Bronchial smooth muscle cell (primary cell): ENCODE data around the gene EIF2S2. TPM values are rescaled to one million over a fixed set of nuclear protein-coding genes. Genes with fewer than 3 reads are reported as not detected.

ENCODE experiments used
- total RNA-seq: library from RNA; depleted of rRNA; stranded (reverse); fragments of >200 nt; gene quantifications from 2 replicates; pipeline ENCODE4 v1.2.1, GENCODE V29; 2014

The EIF2S2 gene, protein sequence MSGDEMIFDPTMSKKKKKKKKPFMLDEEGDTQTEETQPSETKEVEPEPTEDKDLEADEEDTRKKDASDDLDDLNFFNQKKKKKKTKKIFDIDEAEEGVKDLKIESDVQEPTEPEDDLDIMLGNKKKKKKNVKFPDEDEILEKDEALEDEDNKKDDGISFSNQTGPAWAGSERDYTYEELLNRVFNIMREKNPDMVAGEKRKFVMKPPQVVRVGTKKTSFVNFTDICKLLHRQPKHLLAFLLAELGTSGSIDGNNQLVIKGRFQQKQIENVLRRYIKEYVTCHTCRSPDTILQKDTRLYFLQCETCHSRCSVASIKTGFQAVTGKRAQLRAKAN
- 74.8 and 76.6 TPM in 2 replicates for total RNA-seq

DNA sequence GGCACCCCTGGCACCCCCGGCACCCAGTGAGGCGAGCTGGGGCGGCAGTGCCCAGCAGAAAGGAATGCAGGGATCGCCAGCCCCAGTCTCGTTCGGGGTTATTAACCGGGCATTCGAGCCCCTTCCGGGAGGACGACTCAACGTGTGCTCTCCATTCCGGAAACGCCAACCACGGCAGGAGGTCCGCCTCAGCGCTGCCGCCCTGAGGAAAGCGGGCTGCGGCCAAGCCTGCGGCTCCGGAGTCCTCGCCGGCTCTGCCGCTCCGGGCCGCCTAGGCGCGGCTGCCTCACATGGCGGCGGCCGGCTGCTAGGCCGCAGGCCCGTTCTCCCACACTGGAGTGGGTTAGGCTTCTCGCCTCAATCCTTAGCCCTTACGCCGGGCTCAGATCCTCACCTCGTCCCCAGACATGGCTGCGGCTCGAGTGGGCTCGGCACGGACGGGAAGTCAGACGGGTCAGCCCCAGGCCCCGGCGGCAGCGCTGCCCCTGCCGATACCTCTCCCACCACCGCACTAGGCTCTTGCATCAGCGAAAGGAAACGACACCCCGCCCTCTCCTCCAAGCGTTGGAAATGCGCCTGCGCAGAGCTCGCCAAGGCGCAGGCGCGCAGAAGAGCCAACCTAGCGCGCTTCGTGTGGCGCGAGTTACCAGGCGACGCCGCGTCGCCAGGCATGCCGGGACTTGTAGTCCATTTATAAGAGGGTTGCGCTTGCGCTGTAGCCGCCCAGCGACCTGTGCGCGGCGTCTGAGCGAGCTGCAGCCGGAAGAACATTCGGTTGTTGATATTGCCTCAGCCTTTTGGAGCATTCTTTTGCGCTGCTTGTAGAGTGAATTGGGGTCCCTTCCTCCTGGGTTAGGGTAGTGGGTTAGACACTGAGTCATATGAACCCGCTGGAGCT is at the start of gene EIF2S2:
Gene EIF2S2, minus strand, starts transcription at position 542 of the 898 bp plus-strand sequence. Its CDS starts 133 bp downstream, at position 409.

Other genes with a start within 250 kb of the EIF2S2 start
- 66.4 and 82.6 TPM in 2 replicates for gene RALY, start 118.3 kb downstream of the EIF2S2 start, total RNA-seq
- not detected in 2 replicates for gene ASIP, start 129.2 kb upstream of the EIF2S2 start, total RNA-seq
- gene AHCY, start 191.1 kb upstream of the EIF2S2 start, total RNA-seq = 80.7 and 97.1 TPM in 2 replicates